HepG2 (cell line): Measurements from ENCODE around the gene CACNA1D. TPM values are rescaled to one million over a fixed set of nuclear protein-coding genes. Genes with fewer than 3 reads are reported as not detected.

Experiments
- ATAC-seq: fragments of 200-7000 bp; cut with Tn5 transposase; 3 replicates; pipeline ENCODE4 v1.9.1; 2020; ENCODE audit warnings: mild to moderate bottlenecking, moderate library complexity
- BruUV-seq: library from RNA; stranded (reverse); fragments of 400-500 nt; replicated peaks from 2 replicates; lab custom pipeline; 2021; lab: Mats Ljungman, UMichigan
- CTCF ChIA-PET: fragments of 300-600 bp; formaldehyde crosslinking; extraction: SDS; loops from one replicate; lab custom pipeline; 2021; ENCODE audit warnings: low total read pairs, inconsistent platforms, low intra/inter-chr PET ratio; lab: Yijun Ruan, JAX
- POLR2A ChIA-PET: fragments of 350-600 bp; sonication (Branson Sonifier 250); formaldehyde crosslinking; loops from one replicate; lab custom pipeline; 2020; ENCODE audit warnings: antibody characterized with exemption, inconsistent platforms; lab: Yijun Ruan, JAX
- DNase-seq: peaks from one replicate; pipeline ENCODE4 v3.0.0-alpha.2; 2015; ENCODE audit warnings: low spot score
- FAIRE-seq: peaks from 3 replicates; lab custom pipeline; 2011; peaks lifted over from hg19 to GRCh38; lab: Jason Lieb, UNC
- H2AFZ ChIP-seq: one replicate; pipeline ENCODE4 v1.6.1; 2011; ENCODE audit warnings: low read length, inconsistent platforms
- H3K27ac ChIP-seq: fragments of 300-600 bp; 3 replicates; pipeline ENCODE4 v1.8.0; 2011; ENCODE audit warnings: mixed run types, mild to moderate bottlenecking, mixed read lengths, low read length, inconsistent platforms; ENCODE audit not compliant: insufficient read depth; ENCODE audit errors: extremely low read length
- H3K27me3 ChIP-seq, 2 experiments: fragments of 200-600 bp in 1 of 2; 2 replicates in 1 of 2; 3 replicates in 1 of 2; pipeline versions ENCODE4 v1.6.0 to v1.8.0; 2011; ENCODE audit warnings: low read length in 2 of 2, mild to moderate bottlenecking in 2 of 2, moderate library complexity in 2 of 2, inconsistent platforms in 1 of 2; ENCODE audit not compliant: insufficient read depth in 2 of 2, control insufficient read depth in 1 of 2
- H3K36me3 ChIP-seq, 2 experiments: fragments of 200-600 bp in 1 of 2; replicated peaks in 1 of 2; 2 replicates in 1 of 2; 3 replicates in 1 of 2; pipeline versions ENCODE4 v1.5.1 to v1.8.0; 2011; ENCODE audit warnings: low read length in 2 of 2, inconsistent platforms in 1 of 2; ENCODE audit not compliant: insufficient read depth in 2 of 2, control insufficient read depth in 1 of 2
- H3K4me1 ChIP-seq: 2 replicates; pipeline ENCODE4 v1.5.1; 2012; ENCODE audit warnings: low read length, inconsistent platforms; ENCODE audit not compliant: insufficient read depth
- H3K4me2 ChIP-seq: 2 replicates; pipeline ENCODE4 v1.6.0; 2011; ENCODE audit warnings: low read depth, low read length, inconsistent platforms
- H3K4me3 ChIP-seq, 3 experiments: fragments of 200-600 bp in 1 of 3; sonication (generic), shearing (Covaris generic) in 1 of 3; replicated peaks in 1 of 3; 2 replicates each; pipeline ENCODE4 v1.5.1; 2011 to 2016; ENCODE audit warnings: low read length in 3 of 3, inconsistent platforms in 2 of 3, low read depth in 2 of 3, mild to moderate bottlenecking in 2 of 3, control low read depth in 1 of 3, mixed read lengths in 1 of 3; ENCODE audit not compliant: insufficient read depth in 1 of 3
- H3K79me2 ChIP-seq: one replicate; pipeline ENCODE4 v1.6.1; 2011; ENCODE audit warnings: low read length, inconsistent platforms; ENCODE audit not compliant: insufficient read depth
- H3K9ac ChIP-seq: 2 replicates; pipeline ENCODE4 v1.6.0; 2011; ENCODE audit warnings: mild to moderate bottlenecking, low read depth, low read length, inconsistent platforms; ENCODE audit not compliant: insufficient read depth
- H3K9me3 ChIP-seq: 2 replicates; pipeline ENCODE4 v1.5.1; 2012; ENCODE audit warnings: mild to moderate bottlenecking, low read length
- H4K20me1 ChIP-seq: 2 replicates; pipeline ENCODE4 v1.6.0; 2011; ENCODE audit warnings: inconsistent platforms, mild to moderate bottlenecking, low read length, moderate library complexity; ENCODE audit not compliant: insufficient read depth
- FIP1L1 ChIP-seq: fragments of 200-400 bp; formaldehyde crosslinking; IDR thresholded peaks from 2 replicates; pipeline ENCODE4 v1.6.1; 2018; ENCODE audit warnings: low read depth, mild to moderate bottlenecking, low read length, moderate library complexity, borderline replicate concordance; ENCODE audit not compliant: insufficient read depth
- FOXK2 ChIP-seq: fragments of 450-650 bp; IDR thresholded peaks from 2 replicates; pipeline ENCODE4 v1.6.1; 2016
- PAF1 ChIP-seq: IDR thresholded peaks from 2 replicates; pipeline ENCODE4 v1.6.1; 2016; ENCODE audit warnings: missing genetic modification reagents, missing compliant biosample characterization
- TBX3 ChIP-seq: fragments of 450-650 bp; IDR thresholded peaks from 2 replicates; pipeline ENCODE4 v1.6.1; 2017; ENCODE audit warnings: antibody characterized with exemption, mild to moderate bottlenecking, inconsistent platforms, borderline replicate concordance
- TMF1 ChIP-seq: sonication (generic); formaldehyde crosslinking; IDR thresholded peaks from 2 replicates; pipeline ENCODE4 v1.8.1; 2022; ENCODE audit warnings: low read depth, missing genetic modification reagents
- TSC22D2 ChIP-seq: sonication (generic); formaldehyde crosslinking; IDR thresholded peaks from 2 replicates; pipeline ENCODE4 v1.5.1; 2020; ENCODE audit warnings: missing genetic modification reagents, mild to moderate bottlenecking, borderline replicate concordance
- ZC3H13 ChIP-seq: sonication (generic); formaldehyde crosslinking; IDR thresholded peaks from 2 replicates; pipeline ENCODE4 v1.8.1; 2023; ENCODE audit warnings: mild to moderate bottlenecking, missing genetic modification reagents, moderate library complexity
- ZMAT3 ChIP-seq: sonication (generic); formaldehyde crosslinking; conservative IDR thresholded peaks from 2 replicates; pipeline ENCODE4 v1.7.0; 2021; ENCODE audit warnings: missing genetic modification reagents
- ZNF138 ChIP-seq: sonication (generic); formaldehyde crosslinking; IDR thresholded peaks from 2 replicates; pipeline ENCODE4 v1.5.0; 2020; ENCODE audit warnings: mild to moderate bottlenecking, low read depth, missing genetic modification reagents
- ZNF337 ChIP-seq: sonication (generic); formaldehyde crosslinking; IDR thresholded peaks from 2 replicates; pipeline ENCODE4 v1.5.1; 2020; ENCODE audit warnings: missing genetic modification reagents, low read depth, mild to moderate bottlenecking, borderline replicate concordance
- ZNF839 ChIP-seq: sonication (generic); formaldehyde crosslinking; IDR thresholded peaks from 2 replicates; pipeline ENCODE4 v1.4.0; 2020; ENCODE audit warnings: missing genetic modification reagents, mild to moderate bottlenecking, borderline replicate concordance
- WGBS: methylation state at CpG from one replicate; pipeline ENCODE4 v1.1.6; 2017; ENCODE audit warnings: low lambda C conversion rate; 5-methylcytosine and 5-hydroxymethylcytosine counted together
- in situ Hi-C: cut with HindIII; loops from 2 replicates; pipeline ENCODE4 v1.10.0; 2017; ENCODE audit warnings: low pct_unique_long_range_greater_than_20kb; ENCODE audit not compliant: extremely low pct_ligation_motif_present
- intact Hi-C: fragments of 100-400 bp; cut with micrococcal nuclease; formaldehyde crosslinking; loops from one replicate; pipeline ENCODE4 v1.10.0; 2022; ENCODE audit not compliant: unreplicated experiment
- polyA plus RNA-seq, 8 experiments: library from polyadenylated mRNA; depleted of rRNA in 3 of 8; stranded (reverse) in 7 of 8; unstranded in 1 of 8; fragments of >200 nt; fragmentation: Illumina TruSeq in 4 of 8; extraction: Trizol in 4 of 8; gene quantifications; 2 replicates each; pipeline versions ENCODE4 v1.2.1 to v1.2.3, GENCODE V29; 2011 to 2016; ENCODE audit warnings: low read depth in 4 of 8, missing spikeins in 1 of 8, mixed read lengths in 1 of 8; ENCODE audit not compliant: insufficient read depth in 1 of 8
- total RNA-seq, 5 experiments: library from RNA; depleted of rRNA; stranded (reverse); fragments of >200 nt; fragmentation: Illumina TruSeq; extraction: Trizol; gene quantifications; 2 replicates each; pipeline ENCODE4 v1.2.3, GENCODE V29; 2016; ENCODE audit warnings: low read depth in 1 of 5
- TF ChIP-seq, protein P1 (sequence below): sonication (generic); formaldehyde crosslinking; IDR thresholded peaks from 2 replicates; pipeline ENCODE4 v1.8.0; 2022; ENCODE audit warnings: mild to moderate bottlenecking, missing genetic modification reagents, moderate library complexity
- TF ChIP-seq, protein P2 (sequence below): sonication (generic); IDR thresholded peaks from 2 replicates; pipeline ENCODE4 v1.6.1; 2016; ENCODE audit warnings: low read depth, borderline replicate concordance

Gene CACNA1D
- total and polyA plus RNA-seq, 2 of the 13 experiments (the other 11 are each of a cell fraction or from before 2014, with no cell fraction given): 0.26 to 0.38 TPM

DNA sequence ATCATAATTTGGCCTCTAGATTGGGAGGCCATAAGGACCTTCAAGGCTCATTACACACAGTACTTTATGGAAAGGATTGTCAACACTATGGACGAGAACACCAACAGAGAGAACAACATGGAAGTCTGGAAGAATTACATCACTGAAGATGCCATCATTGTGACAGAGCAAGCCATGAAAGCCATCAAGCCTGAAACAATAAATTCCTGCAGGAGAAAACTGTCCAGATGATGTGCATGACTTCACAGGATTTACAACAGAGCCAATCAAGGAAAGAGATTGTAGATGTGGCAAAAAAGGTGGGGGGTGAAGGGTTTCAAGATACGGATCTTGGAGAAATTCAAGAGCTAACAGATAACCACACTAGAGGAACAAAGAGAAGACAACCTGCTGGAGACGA lies 367.8 kb downstream of the CACNA1D start:
- Histone ChIP-seq H3K4me2 (no peak overlapping the region), H3K9ac (no peak overlapping the region), H3K4me3 (no peak overlapping the region), H3K27ac (no peak overlapping the region), H3K79me2 (no peaks in the 10 kb centered on the region), H3K36me3 (peaks cover 29 to 54% of the 10 kb centered on the region in 2 experiments), H3K27me3 (no peaks in the 10 kb centered on the region), H3K4me1 (peaks cover 29% of the 10 kb centered on the region), H3K9me3 (no peaks in the 10 kb centered on the region), H2AFZ (no peak overlapping the region), H4K20me1 (0 out of 2 replicates have a peak, but pooled peaks cover 2% of the 10 kb centered on the region)
- FAIRE-seq (no peak), ATAC-seq (no peak), DNase-seq (no peak)
- CTCF ChIA-PET: no interaction called here
- POLR2A ChIA-PET: interaction anchor here (1.9 to 5.5 kb wide), 2 partner anchors 17 to 20 kb away, joined by 4 to 32 read pairs; no protein-coding TSS in a partner anchor
- BruUV-seq: no TSS peak
- in situ Hi-C loops (no loop called here), intact Hi-C loops (no loop called here)
- TF ChIP-seq ZNF839 (CRISPR knock-in tag) (no peak), ZC3H13 (CRISPR knock-in tag) (peak; percentile 52; the same call in 1 of the 2 replicates), ZNF138 (CRISPR knock-in tag) (no peak), FIP1L1 (no peak)
- 97% methylated on average over 3 of the region's 3 CpGs for WGBS

DNA sequence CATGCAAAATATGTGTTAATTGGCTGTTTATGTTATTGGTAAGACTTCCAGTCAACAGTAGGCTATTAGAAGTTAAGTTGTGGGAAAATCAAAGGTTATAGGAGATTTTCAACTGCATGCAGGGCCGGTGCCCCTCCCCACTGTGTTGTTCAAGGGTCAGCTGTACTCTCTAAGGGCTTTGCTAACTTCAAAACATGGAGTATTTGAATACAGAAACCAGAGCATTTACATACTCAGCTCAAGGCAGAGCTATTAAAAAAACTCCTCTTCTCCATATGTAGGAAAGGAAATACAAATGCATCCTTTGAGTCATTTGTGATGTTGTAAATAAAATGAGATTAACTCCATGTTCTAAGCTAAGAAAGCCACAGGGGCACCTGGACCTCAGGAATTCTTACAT lies 368.7 kb downstream of the CACNA1D start:
- H4K20me1 ChIP-seq: 0 out of 2 replicates have a peak, but pooled peaks cover 2% of the 10 kb centered on the region
- ChIA-PET POLR2A (interaction anchor here (0.8 to 5.5 kb wide), 2 partner anchors 18 to 21 kb away, joined by 3 to 32 read pairs; no protein-coding TSS in a partner anchor), CTCF (no interaction called here)
- no TSS peak for BruUV-seq
- H3K27me3 ChIP-seq: no peaks in the 10 kb centered on the region
- no peak for FAIRE-seq
- peaks cover 21 to 49% of the 10 kb centered on the region in 2 experiments for H3K36me3 ChIP-seq
- no peak overlapping the region for H3K4me3 ChIP-seq
- no peak overlapping the region for H3K4me2 ChIP-seq
- no peaks in the 10 kb centered on the region for H3K79me2 ChIP-seq
- H3K27ac ChIP-seq: no peak overlapping the region
- no peak for DNase-seq
- H3K4me1 ChIP-seq: peaks cover 29% of the 10 kb centered on the region
- intact Hi-C loops (no loop called here), in situ Hi-C loops (no loop called here)
- H3K9me3 ChIP-seq: no peaks in the 10 kb centered on the region
- no peak overlapping the region for H3K9ac ChIP-seq
- ATAC-seq: peak; percentile 34
- H2AFZ ChIP-seq: no peak overlapping the region
- WGBS: 38% methylated on average over 1 of the region's 1 CpG
- no peak for TF ChIP-seq TBX3
- TF ChIP-seq, protein P1, sequence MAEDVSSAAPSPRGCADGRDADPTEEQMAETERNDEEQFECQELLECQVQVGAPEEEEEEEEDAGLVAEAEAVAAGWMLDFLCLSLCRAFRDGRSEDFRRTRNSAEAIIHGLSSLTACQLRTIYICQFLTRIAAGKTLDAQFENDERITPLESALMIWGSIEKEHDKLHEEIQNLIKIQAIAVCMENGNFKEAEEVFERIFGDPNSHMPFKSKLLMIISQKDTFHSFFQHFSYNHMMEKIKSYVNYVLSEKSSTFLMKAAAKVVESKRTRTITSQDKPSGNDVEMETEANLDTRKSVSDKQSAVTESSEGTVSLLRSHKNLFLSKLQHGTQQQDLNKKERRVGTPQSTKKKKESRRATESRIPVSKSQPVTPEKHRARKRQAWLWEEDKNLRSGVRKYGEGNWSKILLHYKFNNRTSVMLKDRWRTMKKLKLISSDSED (CRISPR knock-in tag): no peak
- TF ChIP-seq ZNF337 (CRISPR knock-in tag): no peak
- no peak for TF ChIP-seq TMF1
- TF ChIP-seq, protein P2, sequence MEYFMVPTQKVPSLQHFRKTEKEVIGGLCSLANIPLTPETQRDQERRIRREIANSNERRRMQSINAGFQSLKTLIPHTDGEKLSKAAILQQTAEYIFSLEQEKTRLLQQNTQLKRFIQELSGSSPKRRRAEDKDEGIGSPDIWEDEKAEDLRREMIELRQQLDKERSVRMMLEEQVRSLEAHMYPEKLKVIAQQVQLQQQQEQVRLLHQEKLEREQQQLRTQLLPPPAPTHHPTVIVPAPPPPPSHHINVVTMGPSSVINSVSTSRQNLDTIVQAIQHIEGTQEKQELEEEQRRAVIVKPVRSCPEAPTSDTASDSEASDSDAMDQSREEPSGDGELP: no peak
- TF ChIP-seq ZMAT3 (CRISPR knock-in tag): no peak
- no peak for TF ChIP-seq FOXK2
- TF ChIP-seq PAF1 (CRISPR knock-in tag): no peak
- TF ChIP-seq TSC22D2: no peak
